GM20000 (cell line): ENCODE results near the gene PFAS.
"Not testable (repeated sequence)": the region's sequence is repeated elsewhere in the genome, so short reads cannot be mapped to it uniquely, and the experiment has no call there.

Experiments
- DNase-seq: peaks from one replicate; pipeline ENCODE4 v3.0.0; 2012; ENCODE audit warnings: low spot score
- CTCF ChIP-seq: IDR thresholded peaks from 2 replicates; pipeline ENCODE4 v1.5.1; 2012; ENCODE audit warnings: mild to moderate bottlenecking, control low read depth; ENCODE audit errors: extremely low read depth, missing control alignments

The PFAS gene

GRCh38 chr17:8235676-8236075 is 13.4 kb upstream of the PFAS start:
- no peak for TF ChIP-seq CTCF
- no peak for DNase-seq

DNA sequence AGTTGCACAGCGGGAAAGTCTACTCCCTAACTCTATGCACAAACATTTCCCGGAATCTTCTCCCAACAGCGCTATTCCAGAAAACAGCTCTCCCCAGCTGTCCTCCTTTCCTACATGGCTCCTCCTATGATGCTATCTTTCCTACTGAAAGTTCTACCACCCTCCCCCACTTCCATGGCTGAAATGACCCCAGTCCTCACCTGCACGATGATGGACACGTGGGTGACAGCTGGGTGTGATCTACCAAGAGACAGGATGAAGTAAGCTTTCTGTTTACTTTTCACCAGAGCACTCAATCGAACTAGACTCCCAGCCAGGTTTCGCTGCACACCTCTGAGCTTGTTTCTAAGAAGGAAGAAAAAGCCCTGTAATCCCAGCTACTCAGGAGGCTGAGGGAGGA is 11.9 kb upstream of the PFAS start:
- TF ChIP-seq CTCF, result no peak
- DNase-seq, result no peak

DNA sequence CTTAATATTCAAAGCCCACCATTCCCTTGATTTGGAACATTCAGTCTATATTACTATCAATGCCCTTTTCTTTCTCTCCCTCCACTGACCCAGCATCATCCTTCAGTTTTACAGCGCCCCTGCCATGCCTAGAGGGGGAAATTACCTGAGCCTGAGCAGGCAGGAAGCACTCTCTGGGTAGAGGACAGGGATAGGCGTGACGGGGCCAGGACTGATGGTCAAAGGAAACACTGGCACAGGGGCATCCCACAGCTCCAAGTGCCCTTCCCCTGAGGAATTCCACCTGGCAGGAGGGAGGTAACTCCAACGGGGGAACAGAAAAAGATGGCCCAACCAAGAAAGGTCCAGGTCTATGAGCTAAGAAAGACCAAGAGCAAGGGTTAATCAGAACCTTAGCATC is 11.2 kb upstream of the PFAS start:
- TF ChIP-seq CTCF, result no peak
- DNase-seq, result no peak

- no peak for DNase-seq
- no peak for TF ChIP-seq CTCF
Measured at GRCh38 chr17:8243827-8244226, 5.3 kb upstream of the PFAS start.

DNA sequence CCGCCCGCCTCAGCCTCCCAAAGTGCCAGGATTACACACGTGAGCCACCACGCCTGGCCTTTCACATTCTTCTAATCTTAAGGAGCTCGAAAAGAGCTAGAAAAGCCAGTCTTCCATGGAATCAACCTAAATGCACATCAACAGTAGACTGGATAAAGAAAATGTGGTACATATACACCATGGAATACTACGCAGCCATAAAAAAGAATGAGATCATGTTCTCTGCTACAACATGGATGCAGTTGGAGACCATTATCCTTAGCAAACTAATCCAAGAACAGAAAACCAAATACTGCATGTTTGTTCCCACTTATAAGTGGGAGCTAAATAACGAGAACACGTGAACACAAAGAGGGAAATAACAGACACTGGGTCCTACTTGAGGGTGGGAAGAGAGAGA is 4.3 kb upstream of the PFAS start:
- no peak for TF ChIP-seq CTCF
- no peak for DNase-seq

DNA sequence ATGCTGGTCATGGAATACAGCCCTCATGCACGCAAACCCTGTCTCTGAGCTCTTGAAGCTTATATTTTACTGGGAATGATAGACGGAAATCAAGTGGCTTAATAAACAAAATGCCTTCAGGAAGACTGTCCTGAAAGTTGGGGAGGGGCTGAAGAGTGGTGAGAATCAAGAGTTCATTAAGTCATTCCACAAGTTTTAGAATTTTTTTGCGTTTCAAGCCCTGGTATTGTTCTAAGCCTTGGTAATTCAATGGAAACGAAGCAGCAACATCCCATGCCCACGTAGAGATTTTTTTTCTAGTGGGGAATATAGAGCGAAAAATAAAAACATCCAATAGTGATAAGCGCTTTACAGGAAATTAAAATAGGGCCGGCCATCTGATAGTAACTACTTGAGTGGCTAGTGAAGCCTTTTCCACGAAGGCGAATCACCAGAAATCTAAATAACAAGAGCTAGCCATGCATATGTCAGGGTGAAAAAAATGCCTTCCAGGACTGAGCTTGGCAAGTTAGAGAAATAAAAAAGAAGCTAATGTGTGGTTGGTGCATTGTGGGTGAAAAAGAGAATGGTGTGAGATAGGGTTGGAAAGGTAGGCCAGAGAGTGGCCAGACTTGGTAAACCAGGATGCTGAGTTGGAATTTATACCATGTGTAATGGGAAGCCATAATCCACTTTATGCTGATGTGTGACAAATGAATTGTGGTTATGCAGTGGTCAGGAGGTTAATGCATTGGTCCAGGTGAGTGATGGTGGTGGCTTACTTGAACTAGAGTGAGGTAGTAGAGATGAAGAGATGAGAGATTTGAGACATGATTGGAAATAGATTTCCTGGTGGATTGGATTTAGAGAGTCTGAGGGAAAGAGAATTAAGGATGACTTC is 772 bp downstream of the PFAS start:
- no peak for DNase-seq
- TF ChIP-seq CTCF, result no peak

DNA sequence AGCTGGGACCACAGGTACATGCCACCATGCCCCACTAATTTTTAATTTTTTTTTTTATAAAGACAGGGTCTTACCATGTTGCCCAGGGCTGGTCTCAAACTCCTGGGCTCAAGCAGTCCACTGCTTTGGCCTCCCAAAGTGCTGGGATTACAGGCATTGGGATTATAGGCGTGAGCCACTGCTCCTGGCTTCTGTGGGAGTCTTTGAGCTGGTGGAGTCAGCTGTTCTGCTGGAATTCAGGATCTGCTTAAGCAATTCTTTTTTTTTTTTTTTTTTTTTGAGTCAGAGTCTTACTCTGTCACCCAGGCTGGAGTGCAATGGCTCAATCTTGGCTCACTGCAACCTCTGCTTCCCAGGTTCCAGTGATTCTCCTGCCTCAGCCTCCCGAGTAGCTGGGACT is 2.3 kb downstream of the PFAS start:
- not testable (repeated sequence) for DNase-seq

GRCh38 chr17:8253801-8254200 is 4.7 kb downstream of the PFAS start:
- DNase-seq, result no peak
- TF ChIP-seq CTCF, result no peak
